Measurements from ENCODE around the gene COTL1. TPM values are rescaled to one million over a fixed set of nuclear protein-coding genes. Genes with fewer than 3 reads are reported as not detected.

The COTL1 gene
- total and polyA plus RNA-seq, 2 of the 13 experiments (the other 11 are each of a cell fraction or from before 2014, with no cell fraction given), result 8.7 to 16.9 TPM

GRCh38 chr16:84599521-84600202, 18.2 kb downstream of the COTL1 start (continued):
- TF ChIP-seq ZNF224 (CRISPR knock-in tag; IDR thresholded peaks at IDR 0.05) (no peak), PRMT3 (CRISPR knock-in tag; IDR thresholded peaks at IDR 0.05; ENCODE audit: borderline replicate concordance, low read depth) (no peak), ZNF709 (CRISPR knock-in tag; IDR thresholded peaks at IDR 0.05) (no peak), ZNF652 (CRISPR knock-in tag; IDR thresholded peaks at IDR 0.05; ENCODE audit: borderline replicate concordance, low read depth) (peak; percentile 14; the same call in 1 of the 2 replicates), CEBPG (CRISPR knock-in tag; IDR thresholded peaks at IDR 0.05) (peak; percentile 93), GFI1 (CRISPR knock-in tag; IDR thresholded peaks at IDR 0.05; ENCODE audit: borderline replicate concordance) (peak; percentile 55; the same call in 1 of the 2 replicates), MAFF (IDR thresholded peaks at IDR 0.05; ENCODE audit: low read depth, low read length) (peak; percentile 65), ZNF607 (CRISPR knock-in tag; IDR thresholded peaks at IDR 0.05; ENCODE audit: borderline replicate concordance) (0 out of 2 replicates have a peak, but pooled peaks have one; percentile 43), EP300 (IDR thresholded peaks at IDR 0.05; ENCODE audit: low read depth in 2 of 2, low read length in 2 of 2) (peak in 1 of 2 experiments; percentile 79; a peak in 1 of 4 replicates), EP300 (CRISPR knock-in tag; IDR thresholded peaks at IDR 0.05; ENCODE audit: borderline replicate concordance) (peak; percentile 61; the same call in 1 of the 2 replicates), ZNF263 (CRISPR knock-in tag; IDR thresholded peaks at IDR 0.05) (peak; percentile 84), NR2F6 (IDR thresholded peaks at IDR 0.05) (peak; percentile 82), NR2F6 (CRISPR knock-in tag; IDR thresholded peaks at IDR 0.05) (peak; percentile 89), BCL6 (CRISPR knock-in tag; IDR thresholded peaks at IDR 0.05) (peak; percentile 36; the same call in 1 of the 2 replicates), ZNF792 (CRISPR knock-in tag; IDR thresholded peaks at IDR 0.05) (0 out of 2 replicates have a peak, but pooled peaks have one; percentile 42), NONO (IDR thresholded peaks at IDR 0.05) (no peak), NONO (CRISPR knock-in tag; conservative IDR thresholded peaks at IDR 0.05) (0 out of 2 replicates have a peak, but pooled peaks have one; percentile 24), ZNF572 (CRISPR knock-in tag; IDR thresholded peaks at IDR 0.05) (0 out of 2 replicates have a peak, but pooled peaks have one; percentile 36), FOXP4 (CRISPR knock-in tag; IDR thresholded peaks at IDR 0.05) (peak; percentile 77), MAFK (conservative IDR thresholded peaks at IDR 0.05 in 1 of 2, IDR thresholded peaks at IDR 0.05 in 1 of 2; ENCODE audit: low read length in 2 of 2) (peak; percentile 63 to 64), ZNF414 (CRISPR knock-in tag; IDR thresholded peaks at IDR 0.05) (0 out of 2 replicates have a peak, but pooled peaks have one; percentile 37), IKZF1 (IDR thresholded peaks at IDR 0.05) (no peak), HIVEP1 (CRISPR knock-in tag; IDR thresholded peaks at IDR 0.05) (0 out of 2 replicates have a peak, but pooled peaks have one; percentile 58), ZSCAN22 (CRISPR knock-in tag; IDR thresholded peaks at IDR 0.05) (no peak), GPBP1L1 (CRISPR knock-in tag; IDR thresholded peaks at IDR 0.05) (no peak), ZBTB25 (CRISPR knock-in tag; IDR thresholded peaks at IDR 0.05) (peak; percentile 63; the same call in 1 of the 2 replicates)
